HG03095 (cell line): ENCODE results near the gene ARMC7.
"Not testable (repeated sequence)": the region's sequence is repeated elsewhere in the genome, so short reads cannot be mapped to it uniquely, and the experiment has no call there.

Experiments used
- ATAC-seq: cut with Tn5 transposase; IDR thresholded peaks from one replicate; pipeline ENCODE4 v1.9.1; 2021; ENCODE audit warnings: moderate library complexity; ENCODE audit not compliant: unreplicated experiment

Gene ARMC7

GRCh38 chr17:75109407-75110233 is at the start of gene ARMC7:
TSS of gene ARMC7 (plus strand) at chr17:75109969. CDS start at chr17:75110289, 320 bp downstream.
- peak; percentile 54 for ATAC-seq

- ATAC-seq: no peak
Observed at GRCh38 chr17:75060434-75061054, 49.2 kb upstream of the ARMC7 start.

- ATAC-seq: no peak
Observed at GRCh38 chr17:75061055-75061438, 48.7 kb upstream of the ARMC7 start.

GRCh38 chr17:75061618-75062017 is 48.2 kb upstream of the ARMC7 start:
- ATAC-seq: no peak

- no peak for ATAC-seq
Observed at GRCh38 chr17:75063201-75063600, 46.6 kb upstream of the ARMC7 start.

GRCh38 chr17:75063626-75064025 is 46.1 kb upstream of the ARMC7 start:
- ATAC-seq: no peak

GRCh38 chr17:75064040-75064439 is 45.7 kb upstream of the ARMC7 start:
- ATAC-seq: no peak

GRCh38 chr17:75064460-75064859 is 45.3 kb upstream of the ARMC7 start:
- no peak for ATAC-seq

- no peak for ATAC-seq
Observed at GRCh38 chr17:75064867-75065561, 44.8 kb upstream of the ARMC7 start.

GRCh38 chr17:75065562-75066151 is 44.1 kb upstream of the ARMC7 start:
- ATAC-seq: no peak

GRCh38 chr17:75067856-75068255 is 41.9 kb upstream of the ARMC7 start:
- ATAC-seq: no peak

GRCh38 chr17:75068750-75069149 is 41.0 kb upstream of the ARMC7 start:
- no peak for ATAC-seq

GRCh38 chr17:75069783-75070182 is 40.0 kb upstream of the ARMC7 start:
- no peak for ATAC-seq

- ATAC-seq: not testable (repeated sequence)
Observed at GRCh38 chr17:75071478-75072271, 38.1 kb upstream of the ARMC7 start.

- ATAC-seq: not testable (repeated sequence)
Observed at GRCh38 chr17:75072909-75073308, 36.9 kb upstream of the ARMC7 start.

GRCh38 chr17:75073618-75074047 is 36.1 kb upstream of the ARMC7 start:
- no peak for ATAC-seq

GRCh38 chr17:75074532-75074931 is 35.2 kb upstream of the ARMC7 start:
- ATAC-seq: no peak

GRCh38 chr17:75075597-75076336 is 34.0 kb upstream of the ARMC7 start:
- ATAC-seq: no peak

GRCh38 chr17:75077072-75077495 is 32.7 kb upstream of the ARMC7 start:
- ATAC-seq: no peak
